ENCODE results near the gene ABCA9. TPM values are rescaled to one million over a fixed set of nuclear protein-coding genes. Genes with fewer than 3 reads are reported as not detected.

Gene ABCA9
- polyA plus RNA-seq, 1 donor from 2014 or later, result 0.69 TPM

GRCh38 chr17:69030169-69030568 lies 30.6 kb downstream of the ABCA9 start:
- H4K20me1 ChIP-seq (ENCODE audit: insufficient read depth), result no peaks in the 10 kb centered on the region
- no peak overlapping the region for H2AFZ ChIP-seq (ENCODE audit: low read depth, low read length)
- H3K79me2 ChIP-seq (replicated peaks; ENCODE audit: insufficient read depth, low read length), result no peaks in the 10 kb centered on the region
- H3K27ac ChIP-seq (ENCODE audit: low read length), result no peak overlapping the region
- no peaks in the 10 kb centered on the region for H3F3A ChIP-seq (ENCODE audit: insufficient read depth, low read length, poor library complexity, severe bottlenecking)
- no peaks in the 10 kb centered on the region for H3K9me3 ChIP-seq (ENCODE audit: low read length)
- no peaks in the 10 kb centered on the region for H3K9me2 ChIP-seq (ENCODE audit: insufficient read depth, low read length)
- no peak overlapping the region for H3K9ac ChIP-seq (ENCODE audit: low read length)
- TF ChIP-seq CTCF (IDR thresholded peaks at IDR 0.05; ENCODE audit: poor library complexity, severe bottlenecking) (no peak), SMC3 (conservative IDR thresholded peaks at IDR 0.05; ENCODE audit: poor library complexity) (no peak), RAD21 (conservative IDR thresholded peaks at IDR 0.05) (no peak), POLR2AphosphoS5 (IDR thresholded peaks at IDR 0.05) (no peak), TAF1 (IDR thresholded peaks at IDR 0.05; ENCODE audit: low read depth) (no peak), REST (IDR thresholded peaks at IDR 0.05; ENCODE audit: borderline replicate concordance) (no peak), MXI1 (conservative IDR thresholded peaks at IDR 0.05; ENCODE audit: poor library complexity, severe bottlenecking) (no peak), EP300 (conservative IDR thresholded peaks at IDR 0.05; ENCODE audit: poor library complexity, severe bottlenecking) (no peak), EZH2 (IDR thresholded peaks at IDR 0.05; ENCODE audit: borderline replicate concordance, insufficient read depth, low read length, poor library complexity, severe bottlenecking) (no peak)
- no peak overlapping the region for H3K4me3 ChIP-seq (ENCODE audit: low read length)
- H3K4me2 ChIP-seq (ENCODE audit: low read length), result no peak overlapping the region
- H3K36me3 ChIP-seq (ENCODE audit: insufficient read depth, low read length), result no peaks in the 10 kb centered on the region
- no peaks in the 10 kb centered on the region for H3K27me3 ChIP-seq (ENCODE audit: insufficient read depth, low read depth, low read length)

- H4K20me1 ChIP-seq (ENCODE audit: insufficient read depth), result no peaks in the 10 kb centered on the region
- no peaks in the 10 kb centered on the region for H3K36me3 ChIP-seq (ENCODE audit: insufficient read depth, low read length)
- no peaks in the 10 kb centered on the region for H3K9me2 ChIP-seq (ENCODE audit: insufficient read depth, low read length)
- no peak overlapping the region for H2AFZ ChIP-seq (ENCODE audit: low read depth, low read length)
- H3K9ac ChIP-seq (ENCODE audit: low read length), result no peak overlapping the region
- H3K79me2 ChIP-seq (replicated peaks; ENCODE audit: insufficient read depth, low read length), result no peaks in the 10 kb centered on the region
- no peaks in the 10 kb centered on the region for H3F3A ChIP-seq (ENCODE audit: insufficient read depth, low read length, poor library complexity, severe bottlenecking)
- H3K27ac ChIP-seq (ENCODE audit: low read length), result no peak overlapping the region
- no peak overlapping the region for H3K4me3 ChIP-seq (ENCODE audit: low read length)
- no peak for TF ChIP-seq TAF1 (IDR thresholded peaks at IDR 0.05; ENCODE audit: low read depth)
- TF ChIP-seq POLR2AphosphoS5 (IDR thresholded peaks at IDR 0.05), result no peak
- no peak for TF ChIP-seq MXI1 (conservative IDR thresholded peaks at IDR 0.05; ENCODE audit: poor library complexity, severe bottlenecking)
- TF ChIP-seq SMC3 (conservative IDR thresholded peaks at IDR 0.05; ENCODE audit: poor library complexity), result no peak
- no peak for TF ChIP-seq REST (IDR thresholded peaks at IDR 0.05; ENCODE audit: borderline replicate concordance)
- TF ChIP-seq EZH2 (IDR thresholded peaks at IDR 0.05; ENCODE audit: borderline replicate concordance, insufficient read depth, low read length, poor library complexity, severe bottlenecking), result no peak
- no peak for TF ChIP-seq RAD21 (conservative IDR thresholded peaks at IDR 0.05)
- no peak for TF ChIP-seq CTCF (IDR thresholded peaks at IDR 0.05; ENCODE audit: poor library complexity, severe bottlenecking)
- no peak for TF ChIP-seq EP300 (conservative IDR thresholded peaks at IDR 0.05; ENCODE audit: poor library complexity, severe bottlenecking)
- H3K4me2 ChIP-seq (ENCODE audit: low read length), result no peak overlapping the region
- H3K9me3 ChIP-seq (ENCODE audit: low read length), result no peaks in the 10 kb centered on the region
- no peaks in the 10 kb centered on the region for H3K27me3 ChIP-seq (ENCODE audit: insufficient read depth, low read depth, low read length)
These were observed 42.0 kb downstream of the ABCA9 start for GRCh38 chr17:69018687-69019086.

Measured in neural cell (in vitro differentiated cells).